HG02610 (cell line): ENCODE results near the gene PLEKHG4B.

ENCODE experiments used
- ATAC-seq: cut with Tn5 transposase; IDR thresholded peaks from one replicate; pipeline ENCODE4 v1.9.1; 2021; ENCODE audit warnings: mild to moderate bottlenecking, moderate library complexity; ENCODE audit not compliant: unreplicated experiment

PLEKHG4B gene

GRCh38 chr5:185095-186070, 93.4 kb downstream of the PLEKHG4B start:
- ATAC-seq, result no peak

DNA sequence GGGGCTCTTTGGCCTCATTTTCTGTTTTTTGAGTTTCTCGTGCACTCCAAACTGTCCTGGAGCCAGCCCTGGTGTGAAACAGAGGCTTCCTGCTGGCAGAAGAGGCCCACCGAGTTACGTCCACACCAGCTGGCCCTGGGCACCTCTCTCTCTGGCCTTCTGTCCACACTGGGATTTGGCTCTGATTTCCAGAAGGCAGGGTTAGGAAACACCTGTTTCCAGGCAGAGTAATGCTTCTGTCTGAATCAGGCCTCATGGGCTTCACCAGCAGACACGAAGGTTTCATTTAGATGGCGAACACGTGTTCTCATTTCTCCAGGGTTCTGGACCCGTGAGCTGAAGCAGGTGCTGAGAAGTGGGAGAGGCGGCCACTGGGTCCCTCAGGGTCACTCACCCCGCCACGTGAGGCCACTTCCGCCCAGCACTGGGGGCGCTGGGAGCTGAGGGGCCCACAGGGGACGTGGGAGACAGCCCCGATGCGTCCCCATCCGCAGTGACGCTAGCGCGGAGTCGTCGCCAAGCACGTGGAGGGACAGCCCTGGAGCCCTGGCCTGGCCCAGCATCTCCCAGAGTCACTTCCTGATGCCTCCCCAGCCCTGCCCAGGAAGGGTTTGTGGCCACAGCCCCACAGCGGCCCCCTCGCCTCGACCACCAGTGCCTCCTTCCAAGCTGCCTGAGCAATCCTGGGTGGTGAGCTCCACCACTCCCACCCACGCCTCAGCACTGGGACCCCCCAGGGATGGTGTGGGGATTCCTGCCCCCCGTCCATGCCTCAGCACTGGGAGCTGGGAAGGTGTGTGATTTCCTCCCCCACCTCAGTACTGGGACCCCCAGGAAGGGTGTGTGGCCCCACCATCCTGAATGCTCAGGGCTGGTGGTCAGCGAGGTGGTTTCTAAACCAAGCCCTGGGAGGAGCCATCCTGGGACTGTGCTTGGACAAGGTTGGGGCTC, 94.4 kb downstream of the PLEKHG4B start:
- no peak for ATAC-seq

DNA sequence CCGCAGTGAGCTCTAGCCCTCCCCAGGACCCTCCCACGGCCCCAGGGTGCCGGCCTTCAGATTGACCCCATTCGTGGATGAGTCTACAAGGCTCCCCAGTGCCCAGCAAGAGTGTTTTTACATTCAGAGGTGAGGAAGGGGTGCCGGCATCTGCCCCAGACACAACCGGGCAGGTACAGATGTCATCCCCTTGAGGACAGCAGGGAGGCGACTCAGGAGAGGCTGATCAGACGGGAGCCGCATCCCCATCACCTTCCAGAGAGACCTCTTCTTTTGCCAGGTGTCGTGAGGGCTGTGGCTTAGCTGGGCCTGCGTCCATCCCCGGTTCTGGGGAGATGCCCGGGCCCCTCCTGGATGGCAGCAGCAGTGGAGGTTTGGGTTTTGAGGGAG, 95.1 kb downstream of the PLEKHG4B start:
- no peak for ATAC-seq

- no peak for ATAC-seq
These were observed 95.9 kb downstream of the PLEKHG4B start for GRCh38 chr5:187617-188451.

- ATAC-seq, result peak; percentile 85
These were observed 96.8 kb downstream of the PLEKHG4B start for GRCh38 chr5:188488-189481.

DNA sequence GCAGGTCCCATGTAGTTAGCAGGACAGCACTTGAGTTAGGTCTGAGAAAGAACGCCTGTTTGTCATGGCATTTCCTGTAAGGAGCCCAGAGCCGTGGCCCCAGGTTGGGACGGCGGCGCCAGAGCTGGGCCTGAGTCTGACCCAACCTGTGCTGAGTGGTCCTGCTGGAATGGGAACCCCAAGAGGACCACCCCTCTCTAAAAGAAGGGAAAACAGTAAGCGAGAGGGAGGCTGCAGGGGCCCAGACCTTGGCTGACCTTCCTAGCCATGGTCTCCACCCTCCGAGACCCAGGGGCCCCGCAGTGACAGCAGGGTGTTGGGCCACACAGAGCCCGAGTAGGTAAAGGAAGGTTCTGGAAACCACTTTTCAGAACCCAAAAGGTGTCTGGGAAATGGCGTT, 97.5 kb downstream of the PLEKHG4B start:
- ATAC-seq, result no peak

- ATAC-seq, result no peak
These were observed 98.0 kb downstream of the PLEKHG4B start for GRCh38 chr5:189976-190365.

DNA sequence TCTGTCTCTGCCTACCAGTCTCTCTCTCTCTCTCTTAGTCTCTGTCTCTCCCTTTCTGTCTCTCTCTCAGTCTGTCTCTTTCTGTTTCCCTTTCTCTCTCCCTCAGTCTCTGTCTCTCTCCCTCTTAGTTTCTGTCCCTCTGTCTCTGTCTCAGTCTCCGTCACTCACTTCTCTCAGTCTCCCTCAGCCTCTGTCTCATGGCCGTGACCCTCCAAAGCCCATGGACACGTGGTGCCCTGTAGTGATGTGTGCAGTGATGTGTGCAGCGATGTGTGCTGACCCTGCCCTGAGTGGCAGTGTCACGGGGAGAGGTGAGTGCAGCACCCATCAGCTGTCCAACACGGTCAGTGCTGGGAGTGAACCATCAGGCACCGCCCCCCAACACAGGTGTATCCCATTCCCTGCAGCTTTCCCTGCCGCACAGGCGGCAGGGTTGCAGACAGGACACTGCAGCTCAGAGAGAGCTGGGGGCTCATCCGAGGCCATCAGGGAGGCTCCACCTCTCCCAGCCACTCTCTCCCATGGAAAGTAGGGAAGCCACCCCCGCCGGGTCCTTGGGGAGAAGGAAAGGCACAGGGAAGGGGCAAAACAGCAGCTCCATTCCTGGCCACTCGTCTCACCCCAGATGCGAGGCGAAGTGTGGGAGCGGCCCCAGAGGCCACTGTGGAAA, 98.5 kb downstream of the PLEKHG4B start:
- ATAC-seq, result no peak

- ATAC-seq, result peak; percentile 34
These were observed 99.3 kb downstream of the PLEKHG4B start, which contains the start of gene LRRC14B for GRCh38 chr5:191036-191948. Gene LRRC14B (plus strand): TSS chr5:191495. CDS start chr5:191539, 44 bp downstream.

DNA sequence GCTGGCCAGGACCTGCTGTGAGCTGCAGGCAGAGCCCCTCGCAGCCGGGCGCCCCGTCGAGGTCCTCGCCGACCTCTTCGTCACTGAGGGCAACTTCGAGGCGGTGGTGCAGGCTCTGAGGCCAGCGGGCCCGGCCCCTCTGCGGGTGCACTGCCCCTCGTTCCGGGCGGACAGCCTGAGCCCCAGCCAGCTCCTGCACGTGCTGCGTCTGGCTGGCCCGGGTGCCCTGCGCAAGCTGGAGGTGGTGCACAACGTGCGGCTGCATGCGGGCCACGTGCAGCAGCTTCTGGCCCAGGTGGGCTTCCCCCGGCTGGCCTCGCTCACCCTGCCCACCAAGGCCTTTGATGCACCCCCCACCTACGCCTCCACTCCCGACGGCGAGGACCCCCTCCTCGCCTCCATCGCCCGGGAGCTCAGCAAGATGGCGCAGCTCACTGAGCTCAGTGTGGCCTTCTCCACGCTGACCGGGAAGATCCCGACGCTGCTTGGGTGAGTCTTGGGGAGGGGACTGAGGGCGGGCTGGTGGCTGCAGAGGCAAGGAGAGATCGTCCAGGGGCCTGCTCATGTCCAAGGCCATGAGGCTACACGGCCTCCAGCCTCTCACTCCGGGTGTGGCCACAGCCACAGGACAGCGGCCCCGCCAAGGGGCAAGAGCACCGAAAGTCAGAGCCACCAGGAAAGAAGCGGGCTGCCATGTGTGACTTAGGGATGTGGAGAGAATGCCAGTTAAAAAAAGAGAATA, 100.2 kb downstream of the PLEKHG4B start:
- no peak for ATAC-seq

- ATAC-seq, result no peak
These were observed 100.7 kb downstream of the PLEKHG4B start for GRCh38 chr5:192691-192969.

DNA sequence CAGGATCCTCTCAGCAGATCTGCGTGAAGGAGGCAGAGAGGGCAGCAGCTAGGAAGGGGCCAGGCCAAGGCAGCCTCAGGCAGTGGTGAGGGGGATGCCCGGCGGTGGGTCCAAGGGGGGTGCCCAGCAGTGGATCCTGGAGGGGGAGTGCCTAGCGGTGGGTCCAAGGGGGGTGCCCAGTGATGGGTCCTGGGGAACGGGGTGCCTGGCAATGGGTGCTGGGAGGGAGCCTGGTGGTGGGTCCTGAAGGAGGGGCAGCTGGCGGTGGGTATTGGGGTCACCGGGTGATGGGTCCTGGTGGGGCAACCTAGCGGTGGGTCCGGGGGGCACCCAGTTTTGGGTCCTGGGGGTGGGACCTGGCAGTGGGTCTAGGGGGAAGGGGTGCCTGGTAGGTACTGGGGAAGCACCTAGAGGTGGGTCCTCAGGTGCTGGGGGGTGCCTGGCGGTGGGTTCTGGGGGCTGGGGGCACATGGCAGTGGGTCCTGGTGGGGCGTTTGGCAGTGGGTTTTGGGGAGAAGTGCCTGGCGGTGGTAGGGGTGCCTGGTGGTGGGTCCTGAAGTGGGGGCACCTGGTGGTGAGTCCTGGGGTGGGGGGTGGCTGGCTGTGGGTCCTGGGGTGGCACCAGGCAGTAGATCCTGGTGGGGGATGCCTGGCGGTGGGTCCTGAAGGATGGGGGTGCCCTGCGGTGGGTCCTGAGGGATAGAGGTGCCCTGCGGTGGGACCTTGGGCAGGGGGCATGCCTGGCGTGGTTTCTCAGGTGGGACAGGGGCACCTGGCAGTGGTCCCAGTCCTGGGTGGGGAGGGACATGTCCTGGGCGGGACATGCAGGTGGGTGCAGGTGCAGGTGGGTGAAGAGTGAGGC, 101.2 kb downstream of the PLEKHG4B start:
- ATAC-seq, result no peak

DNA sequence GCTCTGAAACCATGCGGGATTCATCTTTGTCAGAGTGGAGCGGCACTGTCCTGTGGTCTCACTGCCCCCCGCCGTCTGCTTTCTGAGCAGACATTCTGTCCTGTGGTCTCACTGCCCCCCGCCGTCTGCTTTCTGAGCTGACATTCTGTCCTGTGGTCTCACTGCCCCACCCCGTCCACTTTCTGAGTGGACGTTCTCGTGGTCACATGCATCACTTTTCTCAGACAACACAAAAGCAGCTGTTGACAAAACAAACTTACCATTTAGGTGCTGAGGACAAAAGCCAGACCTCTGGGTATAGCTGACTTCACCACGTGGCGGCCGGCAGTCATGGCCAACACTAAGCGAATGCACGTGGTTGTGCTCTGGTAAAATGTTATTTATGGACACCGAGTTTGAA, 102.1 kb downstream of the PLEKHG4B start:
- no peak for ATAC-seq

DNA sequence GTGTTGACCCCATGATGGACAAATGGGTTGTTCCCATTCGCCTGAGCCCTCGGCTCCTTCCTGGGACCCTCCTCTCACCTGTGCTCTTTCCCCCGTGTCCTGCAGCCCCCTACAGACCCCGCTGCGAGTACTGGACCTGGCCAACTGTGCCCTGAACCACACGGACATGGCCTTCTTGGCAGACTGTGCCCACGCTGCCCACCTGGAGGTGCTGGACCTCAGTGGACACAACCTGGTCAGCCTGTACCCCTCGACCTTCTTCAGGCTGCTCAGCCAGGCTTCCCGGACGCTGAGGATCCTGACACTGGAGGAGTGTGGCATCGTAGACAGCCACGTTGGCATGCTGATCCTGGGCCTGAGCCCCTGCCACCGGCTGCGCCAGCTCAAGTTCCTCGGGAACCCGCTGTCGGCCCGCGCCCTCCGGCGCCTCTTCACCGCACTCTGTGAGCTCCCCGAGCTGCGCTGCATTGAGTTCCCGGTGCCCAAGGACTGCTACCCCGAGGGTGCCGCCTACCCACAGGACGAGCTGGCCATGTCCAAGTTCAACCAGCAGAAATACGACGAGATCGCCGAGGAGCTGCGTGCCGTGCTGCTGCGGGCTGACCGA, 102.7 kb downstream of the PLEKHG4B start:
- no peak for ATAC-seq

DNA sequence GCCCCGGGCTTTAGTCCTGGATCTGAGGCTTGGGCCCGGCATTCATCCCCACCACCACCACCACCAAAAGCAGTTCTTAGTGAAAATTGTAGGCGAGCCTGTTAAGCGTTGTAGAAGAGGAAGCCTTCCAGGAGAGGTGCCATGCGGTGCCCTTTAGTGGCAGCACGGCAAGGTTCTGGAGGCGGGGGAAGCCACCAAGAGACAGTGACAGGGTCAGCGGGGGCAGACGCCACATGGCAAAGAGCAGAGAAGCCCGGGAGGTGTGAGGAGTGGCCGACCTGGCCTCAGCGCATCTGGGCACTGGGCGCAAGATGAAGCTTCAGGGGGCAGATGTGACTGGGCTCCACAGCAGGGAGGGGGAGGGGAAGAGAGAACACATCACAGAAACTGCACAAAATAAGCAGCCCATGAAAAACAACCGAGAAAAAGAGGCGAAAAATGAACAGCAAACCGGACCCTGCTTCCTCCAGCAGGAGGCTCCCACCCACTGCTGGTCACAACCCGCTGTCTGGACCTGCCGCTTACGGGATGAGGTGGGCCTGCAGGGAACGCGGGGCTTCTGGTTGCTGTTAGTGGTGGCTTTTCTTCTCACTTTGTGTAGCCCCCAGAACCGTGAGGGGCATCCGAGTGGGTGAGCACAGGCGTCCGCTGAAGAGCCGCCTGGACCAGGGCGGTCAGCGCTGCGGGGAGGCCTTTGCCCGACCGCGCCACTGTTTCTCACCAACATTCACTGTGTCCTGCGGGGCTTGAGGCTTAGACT, 103.6 kb downstream of the PLEKHG4B start:
- ATAC-seq, result no peak
